ENCODE measurements around the gene LRRC7.

DNA sequence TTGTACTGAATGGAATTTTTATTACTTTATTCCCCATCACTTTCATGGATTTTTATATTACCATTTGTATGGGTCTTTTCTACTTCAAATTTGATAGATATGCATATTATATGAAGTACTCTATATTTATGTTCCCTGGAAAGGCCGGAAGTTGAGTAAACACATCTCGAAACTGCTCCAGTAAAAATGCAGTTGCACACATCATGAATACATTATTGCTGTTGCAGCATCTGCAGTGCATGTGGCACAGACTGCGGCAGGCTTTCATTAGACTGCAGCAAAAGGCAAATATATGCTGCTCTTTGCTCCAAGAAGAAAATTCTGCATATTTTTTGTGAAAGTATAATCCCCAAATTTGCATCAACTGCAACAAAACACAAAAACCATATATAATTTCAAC lies 48.7 kb upstream of the LRRC7 start:
- no peak for TF ChIP-seq CTCF (IDR thresholded peaks at IDR 0.05)
- no peak for TF ChIP-seq POLR2AphosphoS5 (IDR thresholded peaks at IDR 0.05; ENCODE audit: low read depth, low read length)

Measured in Panc1 (cell line).